GM19397 (cell line): ENCODE data around the gene ROCK1.
A peak's percentile ranks its signal among the peaks of the same experiment; 100 is the strongest.
"Not testable (repeated sequence)": the region's sequence is repeated elsewhere in the genome, so short reads cannot be mapped to it uniquely, and the experiment has no call there.

Source experiments
- ATAC-seq: cut with Tn5 transposase; IDR thresholded peaks from one replicate; pipeline ENCODE4 v1.9.1; 2021; ENCODE audit warnings: mild to moderate bottlenecking, moderate library complexity; ENCODE audit not compliant: unreplicated experiment

The ROCK1 gene

DNA sequence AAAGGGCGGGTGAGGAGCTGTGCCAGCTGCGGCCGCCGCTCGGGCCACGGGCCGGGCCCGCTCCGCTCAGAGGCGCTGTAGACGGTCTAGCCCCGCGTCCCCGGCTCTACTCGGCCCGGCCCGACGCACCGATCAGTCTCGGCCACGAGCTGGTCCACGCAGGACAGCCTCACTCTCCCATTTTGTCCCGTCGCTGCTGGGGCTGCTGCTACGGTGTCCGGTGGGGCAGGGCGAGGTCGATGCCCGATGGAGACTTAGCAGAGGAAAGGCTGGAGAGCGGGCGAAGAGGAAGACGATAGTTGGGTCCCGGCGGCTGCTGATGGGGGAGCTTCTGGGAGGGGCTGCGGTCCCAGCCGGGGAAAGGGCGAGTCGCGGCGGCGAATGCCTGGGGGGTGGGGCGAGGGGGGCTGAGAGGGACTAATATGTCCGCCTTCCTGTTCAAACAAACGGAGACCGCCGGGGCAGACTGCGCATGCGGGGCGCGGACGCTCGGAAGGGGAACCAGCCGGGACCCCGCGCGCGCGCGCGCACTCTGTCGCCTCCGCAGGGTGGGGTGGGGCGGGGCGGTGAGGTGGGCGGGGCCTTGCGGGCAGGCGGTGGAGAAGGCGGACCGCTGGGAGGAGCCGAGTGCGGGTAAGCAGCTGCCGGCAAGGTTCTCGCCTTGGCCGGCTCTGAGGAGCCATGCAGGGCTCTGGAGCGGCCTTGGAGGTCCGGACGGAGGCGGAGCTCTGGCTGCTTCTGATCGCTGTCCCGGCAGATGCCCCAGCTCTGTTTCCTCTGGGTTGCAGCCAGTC is at the start of gene ROCK1:
Gene ROCK1 (minus strand): TSS at position 468 of the 794 bp plus-strand sequence. CDS start 903 bp downstream, outside the sequence.
- ATAC-seq, result peak; percentile 92

DNA sequence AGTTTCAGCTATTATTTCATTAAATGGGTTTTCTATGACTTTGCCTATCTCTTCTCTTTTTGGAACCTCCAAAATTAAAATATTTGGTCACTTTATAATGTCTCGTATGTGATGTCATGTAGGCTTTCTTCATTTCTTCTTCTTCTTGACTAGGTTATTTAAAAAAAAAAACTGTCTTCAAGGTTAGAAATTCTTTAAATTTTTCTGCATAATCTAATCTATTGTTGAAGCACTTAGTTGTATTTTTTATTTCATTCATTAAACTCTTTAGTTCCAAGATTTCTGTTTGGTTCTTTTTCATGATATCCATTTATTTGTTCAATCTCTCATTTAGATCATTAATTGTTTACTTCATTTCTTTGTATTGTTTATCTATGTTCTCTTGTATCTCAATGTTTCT is 43.8 kb upstream of the ROCK1 start:
- no peak for ATAC-seq

DNA sequence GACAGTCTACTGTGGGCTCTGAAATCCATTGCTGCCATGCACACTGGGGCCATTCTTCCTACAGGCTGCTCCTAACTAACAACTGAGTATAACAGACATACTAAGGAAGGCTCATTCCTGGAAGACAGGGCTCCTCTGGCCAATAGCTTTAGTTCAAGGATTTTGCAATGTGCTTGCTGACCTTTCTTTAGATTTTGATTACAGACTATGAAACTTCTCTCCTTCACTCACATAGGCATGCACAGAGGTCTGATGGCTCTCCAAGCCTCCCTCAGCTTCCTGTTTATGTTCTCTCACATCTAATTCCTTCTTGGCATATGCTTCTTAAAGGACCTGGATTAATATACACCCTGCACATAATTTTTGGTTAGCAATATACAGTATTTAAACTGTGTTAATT is 34.4 kb upstream of the ROCK1 start:
- ATAC-seq, result no peak

DNA sequence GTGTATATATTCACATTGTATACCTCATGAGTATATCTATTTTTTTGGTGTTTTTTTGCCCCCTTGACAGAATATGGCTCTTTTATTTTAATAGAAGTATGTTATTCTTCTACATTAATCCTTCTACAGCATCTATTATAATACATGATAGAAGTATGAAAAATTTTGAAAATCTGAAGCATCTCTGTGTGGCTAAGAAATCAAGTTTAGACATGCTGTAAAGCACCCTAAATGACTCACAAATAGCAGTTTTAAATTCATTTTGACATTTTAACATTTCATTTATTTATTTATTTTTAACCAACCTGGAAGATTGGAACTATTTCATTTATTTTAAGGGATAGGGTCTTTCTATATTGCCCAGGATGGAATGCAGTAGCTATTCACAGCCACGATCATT is 33.8 kb upstream of the ROCK1 start:
- ATAC-seq, result no peak

DNA sequence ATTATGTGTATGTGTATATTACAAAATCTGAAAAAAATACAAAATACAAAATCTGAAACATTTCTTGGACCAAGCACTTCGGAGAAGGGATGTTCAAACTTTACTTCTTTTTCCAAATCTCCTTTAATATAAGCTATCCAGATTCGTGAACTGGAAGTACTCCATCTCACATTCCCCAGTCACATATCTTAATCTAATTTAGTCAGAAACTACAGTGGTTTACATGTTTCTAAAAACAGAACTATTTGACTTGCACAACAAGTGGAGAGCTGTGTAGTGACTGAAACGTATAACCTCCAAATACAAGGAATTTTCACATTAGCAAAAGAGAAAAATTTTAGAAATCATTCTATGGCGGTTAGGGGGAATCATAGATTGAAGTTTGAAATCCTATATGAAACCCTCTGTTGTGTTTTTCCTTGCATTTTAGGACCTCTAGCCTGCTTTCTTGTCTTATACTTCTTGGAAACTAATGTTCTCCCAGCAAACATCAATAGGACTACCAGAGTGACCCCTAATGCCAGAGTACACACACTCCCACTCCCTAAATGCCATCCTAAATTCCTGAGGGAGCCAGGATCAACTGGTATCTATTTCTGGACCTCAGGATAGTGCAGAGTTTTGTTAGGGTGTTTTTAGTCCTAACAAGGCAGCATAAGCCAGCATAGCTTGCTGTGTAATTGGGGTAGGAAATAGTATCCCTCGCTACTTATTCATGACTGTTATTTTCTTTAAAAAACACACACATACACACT is 30.2 kb upstream of the ROCK1 start:
- no peak for ATAC-seq

DNA sequence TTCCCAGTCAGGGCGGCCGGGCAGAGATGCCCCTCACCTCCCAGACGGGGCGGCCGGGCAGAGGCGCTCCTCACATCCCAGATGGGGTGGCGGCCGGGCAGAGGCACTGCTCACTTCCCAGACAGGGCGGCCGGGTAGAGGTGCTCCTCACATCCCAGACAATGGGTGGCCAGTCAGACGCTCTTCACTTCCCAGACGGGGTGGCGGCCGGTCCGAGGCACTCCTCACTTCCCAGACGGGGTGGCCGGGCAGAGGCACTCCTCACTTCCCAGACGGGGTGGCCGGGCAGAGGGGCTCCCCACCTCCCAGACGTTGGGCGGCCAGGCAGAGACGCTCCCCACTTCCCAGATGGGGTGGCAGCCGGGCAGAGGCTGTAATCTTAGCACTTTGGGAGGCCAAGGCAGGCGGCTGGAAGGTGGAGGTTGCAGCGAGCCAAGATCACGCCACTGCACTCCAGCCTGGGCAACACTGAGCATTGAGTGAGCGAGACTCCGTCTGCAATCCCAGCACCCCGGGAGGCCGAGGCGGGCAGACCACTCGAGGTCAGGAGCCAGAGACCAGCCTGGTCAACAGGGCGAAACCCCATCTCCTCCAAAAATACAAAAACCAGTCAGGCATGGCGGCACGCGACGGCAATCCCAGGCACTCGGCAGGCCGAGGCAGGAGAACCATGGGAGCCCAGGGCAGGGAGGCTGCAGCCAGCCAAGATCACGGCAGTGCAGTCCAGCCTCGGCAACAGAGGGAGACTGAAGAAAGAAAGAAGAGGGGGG is 26.3 kb upstream of the ROCK1 start:
- not testable (repeated sequence) for ATAC-seq

DNA sequence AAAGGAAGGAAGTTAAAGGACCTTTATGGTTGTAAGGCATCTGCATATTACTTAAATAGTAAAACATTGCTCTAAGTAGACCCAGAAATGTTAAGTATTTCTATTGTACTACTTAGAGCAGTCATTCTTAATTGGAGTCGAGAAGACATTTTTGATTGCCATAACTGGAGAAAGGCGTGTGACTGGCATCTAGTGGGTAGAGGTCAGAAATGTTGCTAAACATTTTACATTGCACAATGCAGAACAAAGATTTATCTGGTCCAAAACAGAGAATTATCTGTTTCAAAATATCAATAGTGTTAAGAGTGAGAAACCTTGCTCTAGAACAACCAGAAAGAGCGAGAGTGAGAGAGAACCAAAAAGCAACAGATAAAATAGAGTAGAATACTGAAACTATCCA is 23.3 kb upstream of the ROCK1 start:
- ATAC-seq, result no peak

DNA sequence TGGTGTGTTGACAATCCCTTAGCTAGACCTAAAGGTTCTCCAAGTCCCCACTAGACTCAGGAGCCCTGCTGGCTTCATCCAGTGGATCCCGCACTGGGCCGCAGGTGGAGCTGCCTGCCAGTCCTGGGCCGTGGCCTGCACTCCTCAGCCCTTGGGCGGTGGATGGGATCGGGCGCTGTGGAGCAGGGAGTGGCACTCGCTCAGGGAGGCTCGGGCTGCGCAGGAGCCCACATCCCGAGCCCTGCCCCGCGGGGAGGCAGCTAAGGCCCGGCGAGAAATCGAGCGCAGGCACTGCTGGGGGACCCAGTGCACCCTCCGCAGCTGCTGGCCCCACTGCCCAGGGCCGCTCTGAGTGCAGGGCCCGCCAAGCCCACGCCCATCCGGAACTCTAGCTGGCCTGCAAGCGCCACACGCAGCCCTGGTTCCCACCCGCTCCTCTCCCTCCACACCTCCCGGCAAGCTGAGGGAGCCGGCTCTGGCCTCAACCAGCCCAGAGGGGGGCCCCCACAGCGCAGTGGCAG is 20.8 kb upstream of the ROCK1 start:
- ATAC-seq, result no peak

DNA sequence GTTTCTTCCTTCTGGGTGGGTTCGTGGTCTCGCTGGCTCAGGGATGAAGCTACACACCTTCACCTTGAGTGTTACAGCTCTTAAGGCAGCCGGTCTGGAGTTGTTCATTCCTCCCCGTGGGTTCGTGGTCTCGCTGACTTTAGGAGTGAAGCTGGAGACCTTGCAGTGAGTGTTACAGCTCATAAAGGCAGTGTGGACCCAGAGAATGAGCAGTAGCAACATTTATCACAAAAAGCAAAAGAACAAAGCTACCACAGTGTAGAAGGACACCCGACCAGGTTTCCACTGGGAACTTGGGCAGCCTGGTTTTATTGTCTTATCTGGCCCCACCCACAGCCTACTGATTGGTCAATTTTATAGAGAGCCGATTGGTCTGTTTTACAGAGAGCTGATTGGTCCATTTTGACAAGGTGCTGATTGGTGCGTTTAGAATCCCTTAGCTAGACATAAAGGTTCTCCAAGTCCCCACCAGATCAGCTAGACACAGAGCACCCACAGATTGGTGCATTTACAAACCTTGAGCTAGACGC is 20.1 kb upstream of the ROCK1 start:
- ATAC-seq, result no peak

DNA sequence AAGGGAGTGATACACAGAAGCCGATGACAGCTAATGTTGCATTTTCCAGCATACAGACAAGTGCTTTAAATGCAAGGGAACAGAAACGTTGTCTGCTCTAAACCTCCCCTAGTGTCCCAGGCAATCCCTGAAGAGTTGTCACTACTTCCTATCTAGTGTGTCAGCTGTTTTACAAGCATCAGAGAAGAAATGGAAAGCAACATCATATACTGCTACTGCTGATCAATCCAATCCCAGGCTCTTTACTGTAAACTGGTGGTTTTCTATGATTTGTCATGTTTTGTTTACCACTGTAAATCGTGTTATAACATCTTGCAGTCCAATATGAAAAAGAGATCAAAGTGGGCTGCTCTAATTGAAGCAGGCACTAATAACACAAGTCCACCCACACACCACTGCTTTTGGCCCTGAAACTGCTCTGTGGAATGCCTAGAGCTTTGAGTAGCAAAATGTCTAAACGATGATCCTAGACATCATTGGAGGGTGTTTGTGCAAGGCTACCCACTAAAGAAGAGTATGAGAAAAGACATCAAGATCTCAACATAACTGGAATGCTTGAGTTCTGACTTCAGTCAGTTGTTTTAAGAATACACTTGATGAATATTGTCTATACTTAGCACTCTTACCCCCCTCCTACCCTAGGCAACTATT is 18.1 kb upstream of the ROCK1 start:
- no peak for ATAC-seq

DNA sequence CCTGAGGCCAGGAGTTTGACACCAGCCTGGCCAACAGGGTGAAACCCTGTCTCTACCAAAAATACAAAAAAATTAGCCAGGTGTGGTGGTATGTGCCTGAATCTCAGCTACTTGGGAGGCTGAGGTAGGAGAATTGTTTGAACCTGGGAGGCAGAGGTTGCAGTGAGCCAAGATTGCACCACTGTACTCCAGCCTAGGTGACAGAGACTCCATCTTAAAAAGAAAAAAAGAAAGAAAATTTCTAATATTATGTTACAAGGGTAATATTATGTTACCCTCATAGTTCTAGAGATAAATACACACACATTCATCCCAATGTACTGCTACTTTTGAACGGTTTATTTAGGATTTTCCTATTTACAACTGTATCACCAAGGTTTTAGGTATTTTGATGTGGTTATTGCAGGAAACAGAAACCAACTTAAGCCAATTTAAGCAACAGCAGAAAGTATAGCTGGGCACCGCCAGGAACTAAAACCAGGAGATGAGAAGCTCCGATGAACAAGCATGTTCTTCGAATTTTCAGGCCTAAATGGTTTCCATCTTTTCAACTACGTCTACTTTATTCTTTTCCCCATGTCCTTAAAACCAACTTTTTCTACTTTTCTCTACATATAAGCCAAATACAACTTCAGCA is 11.8 kb upstream of the ROCK1 start:
- ATAC-seq, result no peak

DNA sequence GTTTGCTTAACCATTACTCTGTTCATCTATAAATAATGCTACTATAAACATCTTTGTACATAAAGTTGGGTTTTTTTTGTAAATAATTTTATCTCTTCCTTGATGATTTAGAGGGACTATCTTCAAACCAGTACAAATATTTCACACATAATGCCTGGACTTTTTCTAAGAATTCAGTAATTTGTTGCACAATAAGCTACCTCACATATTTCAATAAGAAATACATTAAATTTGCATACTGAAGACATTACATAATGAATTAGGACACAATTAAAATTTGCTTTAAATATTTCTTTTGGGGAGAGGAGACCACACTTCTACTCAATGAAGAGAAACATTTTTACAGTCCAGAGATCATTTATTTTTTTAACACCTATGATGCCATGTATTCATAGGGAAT is 7.2 kb upstream of the ROCK1 start:
- ATAC-seq, result no peak

DNA sequence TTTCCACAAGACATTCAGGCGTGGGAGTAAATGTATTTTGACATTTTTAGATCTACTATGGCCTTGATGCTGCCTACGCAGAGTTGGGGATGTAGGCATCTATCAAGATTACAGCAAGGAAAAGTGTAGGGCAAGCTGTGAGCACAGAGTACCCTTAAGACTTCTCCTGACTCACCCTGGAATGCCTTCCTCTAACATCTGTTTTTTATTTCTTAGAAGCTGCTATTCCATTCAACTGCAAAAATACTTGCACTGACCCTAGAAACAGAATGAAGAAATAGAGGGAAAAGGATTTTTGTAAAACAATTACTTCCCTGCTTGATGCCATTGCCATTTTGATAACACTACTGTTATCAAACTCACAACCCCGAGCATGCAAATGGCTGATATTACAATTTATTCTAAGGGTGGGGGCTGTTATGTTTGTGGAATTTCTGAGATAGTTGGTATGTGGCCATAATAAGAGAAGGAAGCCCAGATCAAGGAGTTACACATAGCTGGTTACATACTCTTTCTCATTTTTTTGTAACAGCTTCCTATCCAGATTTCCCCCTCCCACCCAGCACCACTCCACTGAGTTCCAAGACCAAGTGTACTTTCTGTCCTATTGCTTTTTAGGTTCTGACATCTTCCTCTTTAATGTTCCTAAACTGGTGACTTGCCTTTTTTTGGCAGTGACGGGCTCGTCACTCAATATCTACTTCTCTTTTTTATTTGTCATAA is 6.0 kb upstream of the ROCK1 start:
- no peak for ATAC-seq

DNA sequence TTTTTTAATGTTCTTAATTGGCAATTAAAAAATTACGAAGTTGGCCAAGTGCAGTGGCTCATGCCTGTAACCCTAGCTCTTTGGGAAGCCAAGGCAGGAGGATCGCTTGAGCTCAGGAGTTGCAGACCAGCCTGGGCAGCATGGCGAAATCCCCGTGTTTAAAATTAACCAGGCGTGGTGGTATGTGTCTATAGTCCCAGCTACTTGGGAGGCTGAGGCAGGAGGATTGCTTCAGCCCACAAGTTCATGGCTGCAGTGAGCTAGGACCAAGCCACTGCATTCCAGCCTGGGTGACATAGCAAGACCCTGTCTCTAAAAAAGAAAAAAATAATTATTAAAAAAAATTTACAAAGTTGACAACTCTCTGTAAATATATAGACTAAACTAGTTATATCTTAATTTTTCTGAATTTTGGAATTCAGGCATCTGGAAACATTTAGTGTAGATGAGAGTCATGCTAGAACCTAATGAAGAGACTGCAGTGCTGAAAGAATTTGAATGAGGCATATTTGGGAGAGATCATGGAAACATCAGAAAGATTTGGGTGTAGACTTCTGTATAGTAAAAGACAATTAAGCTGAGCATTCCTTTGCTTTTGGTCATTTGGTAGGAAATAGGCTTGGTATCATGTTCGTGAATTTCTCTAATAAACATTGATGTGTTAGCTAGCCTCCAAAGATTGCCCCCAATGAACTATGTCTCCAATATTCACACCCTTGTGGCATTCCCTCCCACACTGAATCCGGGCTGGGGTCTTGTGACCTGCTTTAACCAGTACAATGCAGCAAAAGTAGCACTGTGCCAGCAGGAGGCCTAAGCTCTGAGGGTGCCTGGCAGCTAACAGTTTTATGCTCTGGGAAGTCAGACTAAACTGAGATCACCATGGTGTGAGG is 4.2 kb upstream of the ROCK1 start:
- no peak for ATAC-seq

DNA sequence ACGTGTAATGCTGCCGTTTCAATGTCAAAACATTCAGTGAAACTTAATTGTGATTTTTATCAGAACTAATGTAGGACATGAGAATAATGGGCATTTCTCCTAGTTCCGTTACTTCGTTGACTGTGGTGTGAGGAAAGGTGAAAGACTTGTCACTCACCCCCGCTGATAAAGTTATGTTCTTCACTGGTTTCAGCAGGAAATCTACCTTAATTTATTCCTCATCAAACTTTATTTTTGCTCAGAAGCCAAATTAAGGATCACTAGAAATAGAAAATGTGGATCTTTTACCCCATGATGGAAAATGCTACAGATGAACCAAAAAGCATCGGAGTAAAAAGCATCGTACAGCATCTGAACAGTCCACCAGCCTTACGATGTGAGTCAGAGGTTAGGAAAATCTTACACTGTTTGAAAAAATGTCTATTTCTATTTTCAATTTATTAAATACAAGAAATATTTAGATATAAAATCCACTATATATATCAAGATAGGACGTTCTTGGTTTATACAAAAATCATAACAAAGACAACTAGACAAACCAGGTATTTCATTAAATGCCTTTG is 1.0 kb upstream of the ROCK1 start:
- no peak for ATAC-seq

DNA sequence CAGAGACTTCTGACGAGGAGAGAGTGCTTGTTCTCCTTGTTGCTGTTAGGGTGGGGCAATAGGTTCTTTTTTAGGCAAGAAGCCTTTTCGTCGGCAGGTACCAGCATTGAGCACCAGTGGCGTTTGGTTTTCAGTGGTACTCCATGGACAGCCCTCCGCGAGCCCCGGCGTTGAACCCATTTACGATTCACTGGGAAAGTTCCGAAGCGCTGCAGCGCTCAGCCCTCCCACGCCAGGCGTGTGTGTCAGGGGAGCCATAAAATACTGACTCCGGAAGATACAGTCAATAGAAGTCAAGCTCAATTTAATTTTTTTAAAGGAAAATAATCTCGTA is 494 bp upstream of the ROCK1 start:
- no peak for ATAC-seq

DNA sequence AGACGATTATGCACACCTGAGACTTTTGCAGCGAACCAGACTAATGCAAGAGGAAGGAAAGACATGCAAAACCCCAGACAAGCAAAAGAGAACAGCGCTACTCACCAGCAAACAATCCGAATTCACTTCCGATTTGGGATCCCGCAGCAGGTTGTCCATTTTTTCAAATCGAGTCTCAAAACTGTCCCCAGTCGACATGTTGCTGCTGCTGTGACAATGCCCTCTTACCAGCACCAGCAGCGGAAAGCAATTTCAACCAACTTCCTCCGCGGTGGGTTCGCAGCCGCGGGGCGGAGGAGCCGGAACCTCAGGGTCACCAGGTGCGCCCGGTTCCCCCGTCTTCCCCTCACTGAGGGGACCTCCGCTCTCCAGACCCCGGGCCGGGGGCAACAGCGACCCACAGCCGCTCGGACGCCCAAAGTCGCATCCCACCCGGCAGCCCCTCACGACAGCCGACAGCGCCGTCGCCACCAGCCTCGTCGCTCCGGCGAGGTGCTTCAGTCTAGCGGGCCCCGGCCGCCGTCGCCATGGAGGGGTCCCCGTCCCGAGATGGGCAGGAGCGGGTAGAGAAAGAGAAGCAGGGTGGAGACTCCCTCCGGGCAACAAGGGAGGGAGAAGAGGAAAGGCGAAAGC is 784 bp downstream of the ROCK1 start:
- ATAC-seq, result peak; percentile 26
